ENCODE results near the gene JTB. TPM values are rescaled to one million over a fixed set of nuclear protein-coding genes. Genes with fewer than 3 reads are reported as not detected.
A peak's percentile ranks its signal among the peaks of the same experiment; 100 is the strongest.
"Not testable (repeated sequence)": the region's sequence is repeated elsewhere in the genome, so short reads cannot be mapped to it uniquely, and the experiment has no call there.

JTB gene
- polyA plus RNA-seq, 4 donors, result 106 to 122 (median 113) TPM

DNA sequence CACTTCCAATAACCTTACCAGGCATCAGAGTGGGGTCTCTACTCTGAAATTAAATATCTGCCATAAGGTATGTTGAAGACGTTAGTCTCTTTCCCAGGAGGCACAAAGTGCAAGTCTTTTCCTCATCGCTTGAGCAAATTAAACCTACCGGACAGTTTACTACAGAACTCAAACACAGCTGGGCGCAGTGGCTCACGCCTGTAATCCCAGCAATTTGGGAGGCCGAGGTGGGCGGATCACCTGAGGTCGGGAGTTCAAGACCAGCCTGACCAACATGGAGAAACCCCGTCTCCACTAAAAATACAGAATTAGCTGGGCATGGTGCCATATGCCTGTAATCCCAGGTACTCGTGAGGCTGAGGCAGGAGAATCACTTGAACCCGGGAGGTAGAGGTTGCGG is 1.6 kb upstream of the JTB start:
- DNase-seq (ENCODE audit: low read depth in 4 of 4, low spot score in 3 of 4), result not testable (repeated sequence)

- no peak for DNase-seq (ENCODE audit: low read depth in 4 of 4, low spot score in 3 of 4)
These were observed 918 bp upstream of the JTB start for GRCh38 chr1:153978274-153978909.

- no peak for DNase-seq (ENCODE audit: low read depth in 4 of 4, low spot score in 3 of 4)
These were observed 640 bp downstream of the JTB start for GRCh38 chr1:153976819-153977249.

DNA sequence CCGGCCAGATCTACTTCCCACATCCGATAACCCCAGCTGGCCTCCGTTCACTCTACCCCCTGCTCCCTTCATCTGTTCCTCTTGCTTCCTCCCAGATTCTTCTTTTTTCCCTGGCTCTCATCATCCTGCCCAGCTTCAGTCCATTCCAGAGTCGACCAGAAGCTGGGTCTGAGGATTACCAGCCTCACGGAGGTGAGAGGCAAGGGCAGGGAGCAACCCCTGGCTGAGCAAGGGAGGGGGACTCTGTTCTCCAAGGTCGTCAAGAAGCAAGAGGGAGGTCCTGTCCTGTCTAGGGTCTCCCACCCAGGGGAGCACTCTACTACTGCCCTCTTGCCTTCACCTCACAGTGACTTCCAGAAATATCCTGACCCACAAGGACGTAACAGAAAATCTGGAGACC is 3.9 kb downstream of the JTB start:
- no peak for DNase-seq (ENCODE audit: low read depth in 4 of 4, low spot score in 3 of 4)

DNA sequence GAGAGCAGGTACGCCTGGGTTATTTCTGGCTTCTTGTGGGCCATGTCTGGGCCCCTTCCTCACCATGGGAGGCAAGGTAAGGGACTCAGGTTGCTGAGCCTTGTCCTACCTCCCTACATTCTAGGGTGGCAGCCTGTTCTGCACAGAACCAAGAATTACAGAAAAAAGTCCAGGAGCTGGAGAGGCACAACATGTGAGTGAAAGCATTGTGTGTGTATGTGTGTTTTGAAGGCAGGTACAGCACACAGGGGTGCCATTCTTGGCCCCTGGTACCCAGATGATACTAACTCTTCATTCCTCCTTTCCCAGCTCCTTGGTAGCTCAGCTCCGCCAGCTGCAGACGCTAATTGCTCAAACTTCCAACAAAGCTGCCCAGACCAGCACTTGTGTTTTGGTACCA is 4.4 kb downstream of the JTB start:
- no peak for DNase-seq (ENCODE audit: low read depth in 4 of 4, low spot score in 3 of 4)

DNA sequence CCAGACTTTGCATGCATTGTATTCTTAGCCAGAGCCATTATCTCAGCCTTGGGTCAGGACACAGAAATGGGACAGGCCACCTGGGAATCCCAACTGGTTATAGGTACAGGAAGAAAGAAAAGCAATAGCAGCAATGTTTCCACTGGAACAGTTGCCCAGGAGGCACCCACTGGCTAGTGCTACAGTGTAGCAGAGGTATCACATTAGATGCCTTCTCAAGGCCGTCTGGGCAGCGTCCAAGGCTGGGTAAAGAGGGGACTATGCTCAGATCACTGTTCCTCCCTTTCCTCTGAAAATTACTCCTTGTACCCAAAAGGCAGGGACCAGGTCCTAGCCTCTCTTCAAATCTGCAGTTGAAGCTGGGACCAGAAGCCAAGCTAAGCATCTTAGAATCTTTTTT is 7.1 kb downstream of the JTB start:
- no peak for DNase-seq (ENCODE audit: low read depth in 4 of 4, low spot score in 3 of 4)

DNA sequence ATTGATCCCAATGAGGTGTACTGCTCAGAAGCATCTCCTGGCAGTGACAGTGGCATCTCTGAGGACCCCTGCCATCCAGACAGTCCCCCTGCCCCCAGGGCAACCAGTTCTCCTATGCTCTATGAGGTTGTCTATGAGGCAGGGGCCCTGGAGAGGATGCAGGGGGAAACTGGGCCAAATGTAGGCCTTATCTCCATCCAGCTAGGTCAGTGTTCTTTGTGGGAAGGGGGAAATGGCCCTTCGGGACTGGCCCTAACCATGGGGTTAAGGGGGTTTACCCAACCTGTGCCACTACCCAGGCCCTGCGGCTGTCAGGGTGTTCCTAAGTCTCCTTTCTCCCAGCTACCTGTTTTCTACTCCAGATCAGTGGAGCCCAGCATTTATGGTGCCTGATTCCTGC is 8.5 kb downstream of the JTB start:
- DNase-seq (ENCODE audit: low read depth in 4 of 4, low spot score in 3 of 4), result no peak

DNA sequence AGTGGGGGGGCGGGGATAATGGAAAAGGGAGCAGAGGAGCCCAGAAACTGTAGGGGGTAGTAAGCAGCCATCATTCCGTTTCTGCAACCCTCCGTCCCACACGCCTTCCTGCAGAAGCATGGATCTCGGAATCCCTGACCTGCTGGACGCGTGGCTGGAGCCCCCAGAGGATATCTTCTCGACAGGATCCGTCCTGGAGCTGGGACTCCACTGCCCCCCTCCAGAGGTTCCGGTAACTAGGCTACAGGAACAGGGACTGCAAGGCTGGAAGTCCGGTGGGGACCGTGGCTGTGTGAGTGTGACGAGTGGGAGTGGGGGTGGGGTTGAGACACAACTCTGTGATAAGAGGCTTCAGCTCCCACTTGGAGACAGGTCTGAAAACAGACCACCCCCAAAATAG is 9.1 kb downstream of the JTB start:
- DNase-seq (ENCODE audit: low read depth in 4 of 4, low spot score in 3 of 4), result no peak

GRCh38 chr1:153968000-153968363 is 9.5 kb downstream of the JTB start:
- DNase-seq (ENCODE audit: low read depth in 4 of 4, low spot score in 3 of 4), result no peak

DNA sequence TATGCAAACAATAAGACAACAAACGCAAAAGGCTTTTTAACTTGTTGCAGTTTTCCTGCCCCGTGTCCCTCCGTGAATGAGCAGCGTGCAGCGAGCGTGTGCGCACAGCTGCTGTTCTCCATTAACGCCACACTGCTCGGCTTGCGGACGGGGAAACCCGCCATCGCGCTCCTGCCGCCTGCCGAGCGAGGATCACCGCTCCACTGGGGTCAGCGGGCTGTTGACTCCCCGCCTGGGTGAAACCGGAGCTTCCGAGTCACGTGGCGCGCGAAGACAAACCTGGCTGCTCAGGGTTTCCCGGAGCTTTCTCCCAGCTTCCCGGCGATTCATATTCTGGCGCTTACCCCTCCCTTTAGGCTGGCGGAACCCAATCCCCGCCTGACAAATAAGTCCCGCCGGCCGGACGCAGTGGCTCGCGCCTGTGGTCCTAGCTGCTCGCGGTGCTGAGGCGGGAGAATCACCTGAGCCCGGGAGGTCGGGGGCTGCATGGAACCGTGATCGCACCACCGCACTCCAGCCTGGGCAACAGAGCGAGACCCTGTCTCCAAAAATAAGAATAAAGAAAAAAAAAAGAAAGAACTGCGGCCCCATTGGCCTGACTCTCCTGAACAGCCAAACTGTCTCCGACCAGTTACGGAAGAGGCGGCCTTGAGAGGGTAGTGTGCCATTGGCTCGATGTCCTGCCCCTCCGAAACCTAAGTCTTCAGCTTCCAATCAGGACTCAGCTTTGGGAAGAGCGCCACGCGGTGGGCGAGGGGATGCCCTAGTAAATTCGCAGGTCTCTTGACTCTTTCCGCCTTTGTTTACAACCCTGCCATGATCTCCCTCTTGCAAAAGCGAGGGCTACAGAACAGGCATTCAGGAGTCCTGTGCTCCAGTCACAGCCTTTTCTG is 10.1 kb downstream of the JTB start, which contains the start of gene CREB3L4:
Gene CREB3L4 (plus strand): TSS at position 796 of the 893 bp plus-strand sequence. CDS start 624 bp downstream, outside the sequence.
- DNase-seq (ENCODE audit: low read depth in 4 of 4, low spot score in 3 of 4), result peak in 2 of 4 donors; percentile 96

DNA sequence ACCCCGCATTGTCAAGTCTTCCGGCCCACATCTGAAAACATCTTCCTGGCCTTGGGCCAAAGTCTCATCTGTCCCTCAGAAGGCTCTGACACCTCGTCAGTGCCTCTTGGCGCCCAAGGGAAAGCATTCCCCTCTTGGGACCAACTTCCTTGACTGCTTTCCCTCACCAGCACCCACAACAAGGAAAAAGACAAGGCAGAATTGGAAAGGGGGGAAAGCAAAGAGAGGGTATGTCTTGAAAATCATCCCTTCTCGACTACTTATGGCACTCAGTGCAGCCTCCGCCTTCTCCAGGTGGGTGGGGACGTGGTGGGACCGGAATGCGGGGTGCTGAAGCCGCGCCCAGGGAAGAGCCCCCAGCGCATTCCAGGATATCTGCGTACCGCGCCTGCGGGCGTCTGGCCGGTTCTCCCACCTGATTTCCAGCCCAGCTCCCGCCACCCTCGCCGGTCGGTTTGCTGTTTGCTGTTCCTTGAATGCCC is 13.6 kb downstream of the JTB start:
- no peak for DNase-seq (ENCODE audit: low read depth in 4 of 4, low spot score in 3 of 4)

DNA sequence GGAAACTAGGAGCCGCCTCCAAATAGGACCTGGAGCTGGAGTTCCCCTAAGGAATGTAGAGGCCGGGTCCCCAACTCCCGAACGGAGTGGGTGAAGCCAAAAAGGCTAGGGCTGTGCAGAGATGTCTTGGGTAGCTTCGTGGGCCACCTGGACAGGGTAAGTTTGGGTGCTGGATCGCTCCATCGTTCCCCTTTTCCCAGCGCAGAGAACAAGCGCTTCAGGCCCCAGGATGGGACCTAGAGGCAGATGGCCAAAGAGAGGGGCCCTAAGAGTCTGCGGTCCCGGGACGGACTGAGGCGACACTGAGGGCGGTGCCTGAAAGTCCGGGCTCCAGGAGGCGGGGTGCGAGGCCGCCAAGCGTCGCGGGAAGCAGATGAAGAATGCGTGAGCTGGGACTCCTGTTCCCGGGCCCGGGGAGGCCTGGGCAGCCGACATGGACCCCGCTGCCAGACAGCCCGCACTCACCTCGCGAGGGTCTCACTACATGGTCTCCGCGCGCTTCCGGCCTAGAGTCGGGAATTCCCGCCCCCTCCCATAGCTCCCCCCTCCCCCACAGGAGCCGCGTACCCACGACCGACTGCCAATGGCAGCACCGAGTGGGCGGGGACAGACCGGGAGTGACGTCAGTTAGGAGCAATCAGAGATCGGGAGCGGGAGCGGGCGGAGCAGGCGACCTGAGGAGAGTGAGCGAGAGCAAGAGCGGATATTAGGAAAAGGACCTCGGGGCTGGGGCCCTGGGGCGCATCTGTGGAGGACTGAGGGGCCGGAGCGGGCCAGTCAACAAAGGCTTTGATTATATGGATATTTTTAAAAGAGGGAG is 14.2 kb downstream of the JTB start, which contains the start of gene SLC39A1:
Gene SLC39A1 (minus strand): TSS at position 508 of the 820 bp plus-strand sequence. CDS start 822 bp downstream, outside the sequence.
- DNase-seq (ENCODE audit: low read depth in 4 of 4, low spot score in 3 of 4), result peak; percentile 96 to 98 (median 98)

GRCh38 chr1:153962088-153963029 is 15.1 kb downstream of the JTB start:
- no peak for DNase-seq (ENCODE audit: low read depth in 4 of 4, low spot score in 3 of 4)

DNA sequence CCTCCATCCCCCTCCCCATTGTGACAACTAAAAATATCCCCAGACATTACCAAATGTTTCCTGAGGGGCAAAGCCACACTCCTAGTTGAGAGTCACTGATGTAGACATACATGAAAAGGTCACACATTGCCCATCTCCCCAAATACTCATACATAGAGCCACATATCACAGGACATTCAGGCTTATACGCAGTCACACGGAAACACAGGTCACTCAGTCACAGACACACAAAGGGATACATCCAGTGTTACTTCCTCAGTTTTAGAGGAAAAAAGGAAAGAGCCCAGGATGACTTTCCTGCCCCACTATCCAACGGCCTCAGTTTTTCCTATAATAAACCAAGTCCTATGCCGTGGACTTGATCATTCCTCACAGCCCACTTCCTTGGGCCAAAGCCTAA is 16.1 kb downstream of the JTB start:
- no peak for DNase-seq (ENCODE audit: low read depth in 4 of 4, low spot score in 3 of 4)

- no peak for DNase-seq (ENCODE audit: low read depth in 4 of 4, low spot score in 3 of 4)
These were observed 17.3 kb downstream of the JTB start for GRCh38 chr1:153960206-153960605.

- DNase-seq (ENCODE audit: low read depth in 4 of 4, low spot score in 3 of 4), result no peak
These were observed 18.0 kb downstream of the JTB start for GRCh38 chr1:153959454-153959853.

GRCh38 chr1:153958961-153959260 is 18.6 kb downstream of the JTB start:
- no peak for DNase-seq (ENCODE audit: low read depth in 4 of 4, low spot score in 3 of 4)

- DNase-seq (ENCODE audit: low read depth in 4 of 4, low spot score in 3 of 4), result peak; percentile 91 to 98 (median 96)
These were observed 19.1 kb downstream of the JTB start, which contains the start of gene CRTC2 for GRCh38 chr1:153958111-153958960. TSS of gene CRTC2 (minus strand) at chr1:153958612. CDS start at chr1:153958497, 115 bp downstream.

DNA sequence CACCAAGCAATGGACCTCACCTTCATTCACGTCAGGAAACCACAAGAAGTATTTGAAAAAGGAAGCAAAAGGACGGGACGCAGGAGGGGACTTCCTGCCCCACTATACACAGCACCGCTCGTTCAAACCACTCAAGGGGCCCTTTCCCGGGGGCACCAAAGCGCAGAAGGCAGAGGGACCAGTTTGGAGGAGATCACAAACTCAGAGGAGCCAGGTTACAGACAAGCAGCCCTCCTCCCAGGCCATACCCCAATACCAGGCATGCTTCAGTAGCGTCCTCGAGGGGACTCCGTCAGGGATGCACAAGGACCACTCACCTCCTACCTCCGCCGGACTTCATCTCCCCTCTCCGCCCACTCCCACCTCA is 19.7 kb downstream of the JTB start:
- no peak for DNase-seq (ENCODE audit: low read depth in 4 of 4, low spot score in 3 of 4)

All from right renal pelvis (tissue), 4 donors.